ENCODE measurements around the gene TNRC6C. TPM values are rescaled to one million over a fixed set of nuclear protein-coding genes. Genes with fewer than 3 reads are reported as not detected.
"Not testable (repeated sequence)": the region's sequence is repeated elsewhere in the genome, so short reads cannot be mapped to it uniquely, and the experiment has no call there.

Gene TNRC6C
- total RNA-seq, 1 donor from 2014 or later: 11.0 TPM

DNA sequence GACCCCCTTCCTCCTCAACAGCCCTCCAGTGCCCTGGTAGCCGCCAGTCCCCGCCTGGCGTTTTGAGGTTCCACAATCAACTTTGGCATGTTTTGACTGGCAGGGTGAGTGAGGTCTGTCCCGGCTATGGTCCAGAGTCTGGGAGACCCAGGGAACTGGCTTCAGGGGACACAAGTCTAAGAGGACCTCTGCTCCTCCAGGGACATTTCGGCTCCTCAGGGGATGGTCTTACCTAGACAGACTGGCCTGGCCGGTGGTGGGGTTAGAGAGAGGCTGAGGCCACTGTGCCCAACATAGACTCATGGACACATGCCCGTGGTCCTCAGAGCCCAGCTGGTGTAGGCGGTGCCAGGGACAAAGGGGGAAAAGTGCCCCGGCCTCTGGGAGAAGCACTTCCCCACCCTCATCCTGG is 174.3 kb downstream of the TNRC6C start:
- no peak for DNase-seq (ENCODE audit: low spot score)
- no peak for ATAC-seq

DNA sequence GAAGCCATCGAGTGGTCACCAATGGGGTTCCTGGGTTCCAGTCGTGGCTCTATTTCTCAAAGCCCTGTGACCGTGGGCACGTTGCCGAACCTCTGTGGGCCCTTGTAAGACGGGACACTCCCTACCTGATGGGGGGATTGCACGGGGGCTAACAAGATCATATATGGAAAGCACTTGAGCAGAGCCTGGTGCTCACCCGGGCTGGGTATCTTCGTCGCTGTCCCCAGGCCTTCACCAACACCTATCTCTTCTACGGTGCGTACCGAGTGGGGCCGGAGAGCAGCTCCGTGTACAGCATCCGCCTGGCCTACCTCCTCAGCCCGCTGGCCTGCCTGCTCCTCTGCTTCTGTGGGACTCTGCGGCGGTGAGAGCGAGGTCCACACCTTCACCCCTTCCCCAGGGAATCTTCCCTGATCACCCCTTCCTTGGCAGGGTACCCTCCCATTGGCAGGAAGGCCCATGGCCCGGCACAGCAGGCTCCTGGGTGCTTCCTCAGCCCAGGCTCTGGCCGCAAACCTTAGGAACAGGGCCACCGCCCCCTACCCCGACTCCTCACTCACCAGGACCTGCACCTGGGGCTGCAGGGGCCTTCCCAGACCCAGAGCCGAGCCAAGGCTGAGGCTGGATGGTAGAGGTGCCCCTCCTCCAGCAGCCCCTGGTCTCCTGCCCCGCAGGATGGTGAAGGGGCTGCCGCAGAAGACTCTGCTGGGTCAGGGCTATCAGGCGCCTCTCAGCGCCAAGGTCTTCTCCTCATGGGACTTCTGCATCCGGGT is 174.9 kb downstream of the TNRC6C start:
- DNase-seq (ENCODE audit: low spot score): no peak
- no peak for ATAC-seq

DNA sequence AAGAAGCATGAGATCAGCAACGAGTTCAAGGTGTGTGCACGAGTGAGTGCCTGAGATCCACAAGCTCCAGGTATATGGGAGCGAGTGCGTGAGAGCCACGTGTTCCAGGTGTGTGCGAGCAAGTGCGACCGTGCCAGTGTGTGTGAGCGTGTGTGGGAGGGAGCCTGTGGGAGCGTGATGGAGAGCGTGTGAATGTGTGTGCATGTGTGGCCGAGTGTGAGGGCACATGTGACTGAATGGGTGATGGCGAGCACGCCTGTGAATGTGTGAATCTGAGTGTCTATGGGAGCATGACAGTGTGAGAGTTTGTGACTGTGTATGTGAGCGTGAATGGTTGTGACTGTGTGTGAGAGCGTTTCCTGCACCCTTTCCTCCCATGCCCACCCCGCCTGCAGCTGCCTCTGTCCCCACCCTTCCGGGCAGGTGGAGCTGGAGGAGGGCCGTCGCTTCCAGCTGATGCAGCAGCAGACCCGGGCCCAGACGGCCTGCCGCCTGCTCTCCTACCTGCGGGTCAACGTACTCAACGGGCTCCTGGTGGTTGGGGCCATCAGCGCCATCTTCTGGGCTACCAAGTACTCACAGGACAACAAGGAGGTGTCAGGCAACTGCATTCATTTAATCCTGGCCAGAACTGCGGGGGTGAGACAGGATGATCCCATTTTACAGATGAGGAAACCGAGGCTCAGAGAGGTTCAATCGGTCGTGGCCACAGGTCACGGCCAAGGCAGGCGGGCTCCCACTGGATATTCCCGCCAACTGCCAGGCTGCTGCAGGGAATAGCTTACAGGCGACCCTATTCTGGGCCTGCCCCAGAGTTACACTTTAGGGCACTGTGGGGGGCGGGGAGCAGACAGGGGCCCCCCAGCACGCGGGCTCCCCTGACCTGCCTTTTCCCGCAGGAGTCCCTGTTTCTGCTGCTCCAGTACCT is 175.7 kb downstream of the TNRC6C start:
- ATAC-seq (peak; percentile 51), DNase-seq (ENCODE audit: low spot score) (no peak)

DNA sequence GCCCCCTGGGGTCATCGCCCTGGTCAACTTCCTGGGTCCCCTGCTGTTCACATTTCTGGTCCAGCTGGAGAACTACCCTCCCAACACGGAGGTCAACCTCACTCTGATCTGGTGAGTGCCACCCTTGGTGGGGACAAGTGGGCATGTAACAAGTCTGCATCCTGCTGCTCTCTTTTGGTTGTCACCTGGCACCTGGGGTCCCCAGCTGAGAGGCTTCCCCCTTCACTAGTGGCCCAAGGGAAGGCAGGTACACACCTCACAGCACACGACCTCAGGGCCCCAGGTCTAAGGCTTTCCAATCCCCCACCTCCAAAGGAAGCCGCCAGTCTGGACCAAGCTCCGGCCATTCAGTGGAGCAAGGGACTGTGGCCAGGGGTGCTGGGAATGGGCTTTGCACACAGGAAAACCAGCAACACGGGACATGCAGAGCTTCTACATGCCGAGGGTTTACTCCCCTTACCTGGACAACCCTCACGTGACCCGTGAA is 176.4 kb downstream of the TNRC6C start:
- ATAC-seq (no peak), DNase-seq (ENCODE audit: low spot score) (no peak)

DNA sequence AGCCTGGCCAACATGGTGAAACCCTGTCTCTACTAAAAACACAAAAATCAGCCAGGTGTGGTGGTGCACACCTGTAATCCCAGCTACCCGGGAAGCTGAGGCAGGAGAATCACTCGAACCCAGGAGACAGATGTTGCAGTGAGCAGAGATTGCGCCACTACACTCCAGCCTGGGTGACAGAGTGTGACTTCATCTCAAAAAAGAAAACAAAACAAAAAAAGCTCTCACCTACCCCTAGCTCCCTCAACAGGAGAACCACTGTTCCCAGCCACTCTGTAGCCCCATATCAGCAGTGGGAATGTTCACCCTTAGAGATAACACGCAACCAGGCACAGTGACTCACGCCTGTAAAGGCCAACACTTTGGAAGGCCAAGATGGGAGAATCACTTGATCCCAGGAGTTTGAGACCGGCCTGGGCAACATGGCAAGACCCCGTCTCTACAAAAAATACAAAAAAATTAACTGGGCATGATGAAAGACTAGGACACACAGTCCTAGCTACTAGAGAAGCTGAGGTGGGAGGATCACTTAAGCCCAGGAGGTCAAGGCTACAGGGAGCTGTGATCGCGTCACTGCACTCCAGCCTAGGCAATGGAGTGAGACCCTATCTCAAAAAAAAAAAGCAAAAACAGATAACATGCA is 177.5 kb downstream of the TNRC6C start:
- ATAC-seq (no peak), DNase-seq (ENCODE audit: low spot score) (no peak)

DNA sequence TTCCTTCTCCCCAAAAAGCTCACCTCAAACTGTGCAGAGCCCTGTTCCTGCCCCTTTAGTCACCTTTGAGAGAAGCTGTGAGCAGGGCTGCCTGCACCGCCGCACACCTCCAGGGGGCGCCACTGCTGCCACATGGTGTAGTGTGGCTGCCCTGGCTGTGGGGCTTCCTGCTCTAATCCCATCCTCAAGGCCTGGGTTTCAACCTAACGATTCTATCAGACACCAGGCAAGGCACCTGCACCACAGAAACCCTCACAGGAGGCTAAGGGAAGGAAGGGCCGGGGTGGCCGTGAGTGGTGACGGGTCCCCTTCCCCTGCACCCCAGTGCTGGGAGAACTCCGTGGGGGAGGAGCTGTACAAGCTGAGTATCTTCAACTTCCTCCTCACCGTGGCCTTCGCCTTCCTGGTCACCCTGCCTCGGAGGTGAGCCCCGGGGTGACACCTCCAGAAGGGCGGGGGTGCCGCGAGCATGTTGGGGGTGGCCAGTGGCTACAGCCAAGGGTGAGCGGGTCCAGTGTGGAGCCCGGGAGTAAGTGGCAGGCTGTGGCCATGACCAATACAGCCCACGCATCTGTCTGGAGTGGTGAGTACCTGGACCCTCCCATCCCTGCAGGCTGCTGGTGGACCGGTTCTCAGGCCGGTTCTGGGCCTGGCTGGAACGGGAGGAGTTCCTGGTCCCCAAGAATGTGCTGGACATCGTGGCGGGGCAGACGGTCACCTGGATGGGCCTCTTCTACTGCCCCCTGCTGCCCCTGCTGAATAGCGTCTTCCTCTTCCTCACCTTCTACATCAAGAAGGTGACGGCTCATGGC is 179.1 kb downstream of the TNRC6C start:
- ATAC-seq (no peak), DNase-seq (ENCODE audit: low spot score) (peak; percentile 45)

DNA sequence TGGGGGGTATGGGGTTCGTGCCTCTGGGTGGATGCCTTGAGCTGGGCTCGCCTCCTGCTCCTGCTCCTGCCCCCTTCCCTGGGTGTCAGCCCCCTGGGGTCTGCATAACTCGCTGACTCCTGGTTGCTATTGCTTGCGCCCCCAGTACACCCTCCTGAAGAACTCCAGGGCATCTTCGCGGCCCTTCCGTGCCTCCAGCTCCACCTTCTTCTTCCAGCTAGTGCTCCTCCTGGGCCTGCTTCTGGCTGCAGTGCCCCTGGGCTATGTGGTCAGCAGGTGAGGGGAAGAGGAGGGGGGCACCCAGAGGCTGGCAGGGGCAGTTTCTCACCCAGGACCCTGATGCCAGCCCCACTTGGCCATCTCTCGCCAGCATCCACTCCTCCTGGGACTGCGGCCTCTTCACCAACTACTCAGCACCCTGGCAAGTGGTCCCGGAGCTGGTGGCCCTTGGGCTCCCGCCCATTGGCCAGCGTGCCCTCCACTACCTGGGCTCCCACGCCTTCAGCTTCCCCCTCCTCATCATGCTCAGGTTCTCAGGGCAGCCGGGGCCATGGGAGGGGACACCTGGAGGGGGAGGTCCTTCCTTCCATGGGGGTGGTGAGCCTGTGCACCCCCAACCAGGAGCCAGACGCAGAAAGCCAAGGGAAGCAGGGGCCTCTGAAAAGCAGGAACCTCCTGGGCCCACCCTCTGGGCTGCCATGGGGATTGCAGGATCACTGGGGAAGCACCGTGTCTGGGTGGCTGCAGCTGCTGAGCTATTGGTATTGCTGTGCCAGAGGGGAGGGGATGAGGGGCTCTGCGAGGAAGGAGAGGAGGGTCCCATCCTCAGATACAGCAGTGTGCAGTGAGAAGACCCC is 179.9 kb downstream of the TNRC6C start:
- DNase-seq (ENCODE audit: low spot score) (peak; percentile 44), ATAC-seq (no peak)

DNA sequence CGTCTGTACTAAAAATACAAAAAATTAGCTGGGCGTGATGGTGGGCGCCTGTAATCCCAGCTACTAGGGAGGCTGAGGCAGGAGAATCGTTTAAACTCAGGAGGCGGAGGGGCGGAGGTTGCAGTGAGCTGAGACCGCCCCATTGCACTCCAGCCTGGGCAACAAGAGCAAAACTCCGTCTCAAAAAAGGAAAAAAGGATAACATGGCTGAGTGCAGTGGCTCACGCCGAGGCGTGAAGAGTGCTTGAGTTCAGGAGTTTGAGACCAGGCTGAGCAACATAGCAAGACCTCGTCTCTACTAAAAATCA is 181.3 kb downstream of the TNRC6C start:
- ATAC-seq; DNase-seq (ENCODE audit: low spot score): not testable (repeated sequence)

DNA sequence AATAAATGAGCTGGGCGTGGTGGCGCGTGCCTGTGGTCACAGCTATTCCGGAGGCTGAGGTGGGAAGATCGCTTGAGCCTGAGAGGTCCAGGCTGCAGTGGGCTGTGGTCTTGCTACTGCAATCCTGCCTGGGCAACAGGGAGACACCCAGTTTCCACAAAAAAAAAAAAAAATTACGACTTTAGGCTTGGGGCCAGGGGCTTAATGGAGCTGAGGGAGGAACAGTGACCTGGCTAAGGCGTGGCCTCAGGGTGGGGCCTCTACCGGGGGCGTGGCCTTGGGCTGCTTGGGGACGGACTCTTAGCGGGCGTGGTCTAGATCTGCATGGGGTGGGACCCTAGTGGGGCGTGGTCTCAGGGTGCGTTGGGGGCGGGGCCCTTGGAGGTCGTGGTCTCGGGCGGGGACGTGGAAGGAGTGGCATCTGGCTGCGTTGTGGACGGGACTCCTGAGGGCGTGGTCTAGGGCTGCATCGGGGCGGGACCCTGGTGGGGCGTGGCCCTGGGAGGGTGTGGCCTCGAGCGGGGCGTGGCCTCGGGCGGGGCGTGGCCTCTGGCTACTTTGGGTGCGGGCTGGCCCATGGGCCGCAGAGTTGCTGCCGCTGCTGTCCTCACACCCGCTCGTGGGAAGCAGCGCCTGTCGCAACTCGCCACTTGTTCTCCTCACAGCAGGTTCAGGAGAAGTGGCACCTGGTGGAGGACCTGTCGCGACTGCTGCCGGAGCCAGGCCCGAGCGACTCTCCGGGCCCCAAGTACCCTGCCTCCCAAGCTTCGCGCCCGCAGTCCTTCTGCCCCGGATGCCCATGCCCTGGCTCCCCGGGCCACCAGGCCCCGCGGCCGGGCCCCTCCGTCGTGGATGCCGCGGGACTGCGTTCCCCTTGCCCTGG is 181.9 kb downstream of the TNRC6C start:
- ATAC-seq (peak; percentile 73), DNase-seq (ENCODE audit: low spot score) (peak; percentile 83)

DNA sequence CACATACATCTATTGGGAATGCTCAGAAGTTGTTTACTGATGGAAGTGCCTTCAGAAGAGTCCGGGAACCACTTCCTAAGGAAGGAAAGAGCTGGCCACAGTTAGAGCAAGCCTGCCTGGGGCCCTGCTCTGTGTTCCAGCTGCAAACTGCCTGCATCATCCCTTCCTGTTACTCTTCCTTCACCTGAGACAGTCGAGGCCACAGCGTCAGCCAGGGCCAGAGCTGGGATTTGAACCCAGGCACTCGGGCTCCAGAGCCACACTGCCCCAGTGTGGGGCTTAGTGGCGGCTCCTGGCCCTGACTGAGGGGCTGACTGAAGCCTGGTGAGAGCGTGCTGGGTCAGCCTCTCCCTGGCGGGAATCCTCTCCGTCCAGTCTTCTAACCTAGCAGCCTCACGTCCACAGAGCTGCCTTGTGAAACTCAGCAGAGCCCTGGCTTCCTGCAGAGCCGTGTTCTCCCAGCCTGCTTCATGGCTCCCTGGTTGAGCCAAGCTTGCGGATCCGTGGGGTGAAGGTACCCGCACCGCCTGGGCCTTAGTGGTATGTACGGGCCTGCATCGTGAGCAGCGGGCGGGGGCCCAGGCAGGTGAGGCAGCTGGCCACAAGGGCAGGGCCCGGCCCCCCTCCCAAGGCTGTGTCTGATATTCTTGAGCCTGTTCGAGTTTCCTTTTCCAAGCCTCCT is 183.1 kb downstream of the TNRC6C start:
- DNase-seq (ENCODE audit: low spot score): no peak

DNA sequence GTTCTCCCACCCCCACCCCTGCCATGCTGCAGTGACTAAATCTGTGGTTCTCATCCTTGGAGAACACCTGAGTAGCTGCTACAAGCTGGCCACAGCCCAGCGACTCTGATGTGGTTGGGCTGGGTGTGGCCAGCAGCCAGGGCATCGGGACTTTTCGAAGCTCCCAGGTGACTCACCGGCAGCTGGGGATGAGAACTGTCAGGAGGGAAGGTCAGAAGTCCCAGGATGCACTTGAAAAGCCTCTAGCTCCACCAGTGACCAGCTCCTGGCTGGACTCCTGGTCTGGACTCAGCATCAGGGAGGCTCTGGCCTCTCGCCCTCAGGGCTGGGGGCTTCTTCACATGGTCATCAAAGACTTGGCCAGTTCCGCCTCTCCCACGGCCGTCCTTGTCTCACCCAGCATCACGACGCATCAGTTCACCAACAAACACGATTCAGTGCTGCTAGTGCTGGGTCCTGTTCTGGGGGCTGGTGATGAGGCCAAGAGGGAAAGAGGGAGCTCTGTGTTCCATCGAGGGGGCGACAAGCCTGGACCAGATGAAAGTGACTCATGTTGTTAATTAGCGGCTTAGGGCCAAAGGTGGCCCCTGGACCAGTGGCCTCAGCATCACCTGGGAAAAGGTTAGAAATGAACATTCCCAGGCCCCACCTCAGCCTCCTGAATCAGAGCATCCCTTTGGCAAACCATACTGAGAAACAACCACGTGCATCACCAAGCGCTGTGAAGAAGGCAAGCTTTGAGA is 183.8 kb downstream of the TNRC6C start:
- ATAC-seq: no peak
- peak; percentile 46 for DNase-seq (ENCODE audit: low spot score)

More for the DNA sequence above, 183.1 kb downstream of the TNRC6C start:
- no peak for ATAC-seq

DNA sequence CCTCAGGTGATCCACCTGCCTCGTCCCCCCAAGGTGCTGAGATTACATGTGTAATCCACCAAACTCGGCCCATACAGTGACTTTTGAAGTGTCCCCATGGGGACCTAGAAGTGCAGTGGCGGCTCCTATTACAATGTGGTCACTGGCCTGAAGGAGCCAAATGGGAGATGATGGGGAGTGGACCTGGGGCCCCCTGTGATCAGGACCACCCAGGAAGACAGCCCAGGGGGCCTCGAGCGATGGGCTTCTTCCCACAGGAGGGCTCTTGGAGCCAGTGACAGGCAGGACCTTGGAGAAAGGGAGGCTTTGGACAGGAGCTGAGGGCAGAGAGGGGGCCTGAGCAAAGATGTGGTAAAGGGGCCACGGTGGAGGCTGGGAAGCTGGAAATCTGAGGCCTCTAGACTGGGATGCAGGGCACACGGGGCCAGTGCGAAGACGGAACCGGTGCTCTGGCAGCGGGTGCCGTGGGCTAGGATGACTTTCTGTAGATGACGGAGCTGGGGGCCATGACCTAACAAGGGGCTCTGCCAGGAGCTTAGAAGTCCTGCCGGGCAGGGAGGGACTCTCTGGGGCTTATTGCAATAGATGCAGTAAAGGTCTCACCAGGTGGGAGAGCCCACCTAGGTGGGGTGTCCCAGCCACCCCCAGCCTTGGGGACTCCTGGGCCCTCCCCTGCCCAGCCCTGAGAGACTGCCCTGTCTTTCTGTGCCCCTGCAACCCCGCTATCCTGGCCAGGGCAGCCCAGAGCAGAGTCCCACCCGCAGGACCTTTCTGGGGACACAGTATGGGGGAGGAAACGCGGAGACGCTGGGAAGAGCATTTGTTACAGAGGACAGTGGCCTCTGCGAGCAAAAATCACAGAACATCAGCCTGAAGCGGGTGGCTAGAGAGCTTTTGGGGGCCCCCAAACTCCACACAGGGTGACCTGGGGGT is 185.0 kb downstream of the TNRC6C start:
- ATAC-seq (no peak), DNase-seq (ENCODE audit: low spot score) (peak; percentile 45)

DNA sequence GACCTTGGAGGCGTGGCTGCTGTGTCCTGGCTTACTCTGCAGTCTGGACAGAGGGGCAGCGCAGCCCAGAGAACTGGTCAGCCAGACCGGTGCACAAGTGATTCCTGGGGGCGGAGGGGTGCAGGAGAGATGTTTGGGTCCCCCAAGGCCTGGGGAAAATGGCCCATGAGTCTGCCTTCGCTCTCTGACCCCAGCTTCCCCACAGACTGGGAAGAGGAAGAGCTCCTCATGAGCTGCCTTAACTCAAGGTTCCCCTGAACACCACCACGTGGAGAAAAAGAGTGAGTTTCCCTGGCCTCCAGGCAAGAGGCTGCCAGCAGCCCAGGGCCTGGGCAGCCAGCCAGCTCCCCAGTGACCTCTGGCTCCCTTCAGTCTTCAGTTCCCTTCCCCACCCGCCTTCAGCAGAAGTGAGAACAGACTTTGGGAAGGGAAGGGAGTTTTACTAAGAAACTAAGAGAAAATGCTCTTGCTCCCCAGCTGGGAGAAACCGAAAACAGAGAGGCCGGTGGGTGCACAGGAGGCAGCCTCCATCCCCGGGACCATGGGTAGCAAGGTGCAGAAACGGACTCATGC is 185.7 kb downstream of the TNRC6C start:
- DNase-seq (ENCODE audit: low spot score): peak; percentile 84

DNA sequence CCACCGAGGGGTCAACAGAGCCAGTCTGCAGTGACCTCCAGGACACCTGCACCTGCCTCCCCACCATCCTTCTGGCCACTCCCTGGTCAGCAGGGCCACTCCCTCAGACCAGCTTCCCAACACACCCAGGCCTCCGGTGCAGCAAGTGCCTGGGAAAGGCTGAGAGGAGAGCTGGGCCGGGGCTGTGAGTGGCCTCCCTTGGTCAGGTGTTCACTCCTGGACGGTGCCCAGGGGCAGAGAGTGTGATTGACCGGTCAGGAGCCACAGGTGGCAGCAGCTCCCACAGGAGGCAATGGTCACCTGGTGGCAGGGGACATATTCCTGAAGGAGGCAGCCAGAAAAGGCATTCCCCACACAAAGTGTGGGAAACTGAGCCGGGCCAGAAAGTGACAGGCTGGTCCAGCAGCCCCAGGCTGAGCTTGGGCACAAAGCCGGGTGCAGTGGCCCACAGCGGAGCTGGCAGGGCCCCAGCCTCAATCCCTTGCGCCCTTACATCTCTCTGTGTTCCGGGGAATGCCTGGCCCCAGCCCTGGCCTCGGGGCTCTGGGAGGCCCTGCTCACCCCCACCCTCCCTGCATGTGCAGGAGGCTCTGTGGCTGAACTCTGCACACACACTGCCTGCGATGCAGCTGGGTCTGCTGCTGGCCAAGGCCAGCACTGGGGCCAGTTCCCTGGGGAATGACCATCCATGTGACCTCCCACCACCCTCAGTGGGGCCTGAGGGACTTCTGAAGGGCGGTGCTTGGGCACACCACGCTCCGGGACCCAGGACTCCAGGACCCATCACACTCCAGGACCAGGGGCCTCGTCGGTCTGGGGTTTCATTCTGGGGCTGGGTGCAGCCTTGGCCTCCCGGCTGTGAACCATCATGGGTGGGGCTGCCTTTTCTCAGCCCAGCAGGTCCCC is 186.5 kb downstream of the TNRC6C start:
- ATAC-seq: peak; percentile 68

More for the DNA sequence above, 185.7 kb downstream of the TNRC6C start:
- peak; percentile 73 for ATAC-seq

DNA sequence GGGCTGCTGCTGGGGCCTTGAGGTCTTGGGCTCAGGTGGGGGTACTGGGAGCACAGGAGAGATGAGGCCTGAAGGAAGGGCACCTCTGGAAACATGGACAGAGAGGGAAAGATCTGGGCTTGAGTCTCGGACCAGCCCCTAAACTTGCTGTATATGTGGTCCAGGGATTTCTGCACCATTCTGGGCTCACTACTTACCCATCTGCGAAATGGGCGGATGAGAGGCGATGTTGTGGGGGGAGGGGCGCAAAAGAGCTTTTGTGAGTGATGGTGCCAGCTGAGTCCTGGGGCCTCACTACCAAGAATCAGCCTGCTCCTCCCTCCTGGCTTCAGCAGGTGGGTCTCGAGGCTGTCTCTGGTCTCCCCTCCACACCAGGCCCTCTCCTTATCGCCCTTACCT is 188.0 kb downstream of the TNRC6C start:
- DNase-seq (ENCODE audit: low spot score) (no peak), ATAC-seq (no peak)

More for the DNA sequence above, 186.5 kb downstream of the TNRC6C start:
- peak; percentile 75 for DNase-seq (ENCODE audit: low spot score)

Measured in left lobe of liver (tissue), 2 donors.